Endothelial cell (in vitro differentiated cells): ENCODE results near the gene WWC1. TPM values are rescaled to one million over a fixed set of nuclear protein-coding genes. Genes with fewer than 3 reads are reported as not detected.

Experiments
- DNase-seq: peaks from one replicate; pipeline ENCODE4 v3.0.0; 2021; ENCODE audit warnings: low spot score
- H3K27ac Mint-ChIP-seq: one replicate; pipeline ENCODE4 v1.8.0; 2021; ENCODE audit warnings: mixed read lengths, inconsistent platforms; ENCODE audit not compliant: unreplicated experiment
- H3K27me3 Mint-ChIP-seq: one replicate; pipeline ENCODE4 v1.8.0; 2021; ENCODE audit warnings: mild to moderate bottlenecking, moderate library complexity, mixed read lengths, inconsistent platforms; ENCODE audit not compliant: unreplicated experiment
- H3K36me3 Mint-ChIP-seq: one replicate; pipeline ENCODE4 v1.8.0; 2021; ENCODE audit warnings: mild to moderate bottlenecking, low read depth, mixed read lengths, inconsistent platforms; ENCODE audit not compliant: unreplicated experiment
- H3K4me1 Mint-ChIP-seq: one replicate; pipeline ENCODE4 v1.8.0; 2021; ENCODE audit warnings: mild to moderate bottlenecking, mixed read lengths, inconsistent platforms; ENCODE audit not compliant: unreplicated experiment
- H3K4me3 Mint-ChIP-seq: one replicate; pipeline ENCODE4 v1.8.0; 2021; ENCODE audit warnings: mild to moderate bottlenecking, mixed read lengths, inconsistent platforms; ENCODE audit not compliant: unreplicated experiment
- H3K9me3 Mint-ChIP-seq: one replicate; pipeline ENCODE4 v1.8.0; 2021; ENCODE audit warnings: mixed read lengths, inconsistent platforms; ENCODE audit not compliant: unreplicated experiment
- CTCF ChIP-seq: fragments of 200-600 bp; sonication (generic); IDR thresholded peaks from one replicate; pipeline ENCODE4 v1.5.0; 2021; ENCODE audit warnings: antibody characterized with exemption; ENCODE audit not compliant: unreplicated experiment
- total RNA-seq: library from RNA; stranded (reverse); fragmentation: NEBNext Ultra II Directional; extraction: Animal tissue kit (Norgen Biotek cat#: 25700); gene quantifications from one replicate; pipeline ENCODE4 v1.2.1, GENCODE V29; 2021; ENCODE audit not compliant: unreplicated experiment

WWC1 gene
- total RNA-seq, 1 donor from 2014 or later, result 1.1 TPM

- Mint-ChIP-seq H3K4me3 (no peak overlapping the region), H3K9me3 (no peaks in the 10 kb centered on the region), H3K36me3 (no peaks in the 10 kb centered on the region), H3K27ac (no peak overlapping the region), H3K4me1 (peaks cover 4% of the 10 kb centered on the region), H3K27me3 (peaks cover 4% of the 10 kb centered on the region)
- DNase-seq, result no peak
- TF ChIP-seq CTCF, result no peak
These were observed 118.4 kb downstream of the WWC1 start for GRCh38 chr5:168409591-168410458.

GRCh38 chr5:168411871-168412270 is 120.4 kb downstream of the WWC1 start:
- no peak overlapping the region for H3K4me3 Mint-ChIP-seq
- H3K36me3 Mint-ChIP-seq, result no peaks in the 10 kb centered on the region
- no peak for TF ChIP-seq CTCF

DNA sequence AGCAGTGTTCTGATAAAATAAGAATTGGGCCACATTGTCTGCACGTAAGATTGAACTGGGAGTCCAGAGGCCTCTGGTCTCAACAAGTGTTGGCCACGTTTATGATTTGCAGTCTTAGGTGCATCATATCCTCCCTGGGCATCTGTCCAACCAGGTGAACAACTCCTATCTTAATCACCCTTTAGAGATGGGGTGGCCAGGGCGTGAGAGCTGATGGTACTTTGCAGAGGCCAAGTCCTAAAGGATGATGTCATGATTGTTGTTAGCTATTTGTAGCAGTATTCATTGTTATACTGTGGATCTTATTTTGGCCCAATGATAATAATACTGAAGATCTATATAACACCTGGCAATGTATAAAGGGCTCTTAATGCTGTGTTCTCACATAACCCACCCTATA is 121.6 kb downstream of the WWC1 start:
- Mint-ChIP-seq H3K27me3 (peaks cover 4% of the 10 kb centered on the region), H3K9me3 (no peaks in the 10 kb centered on the region), H3K27ac (no peak overlapping the region), H3K4me1 (peaks cover 4% of the 10 kb centered on the region), H3K4me3 (no peak overlapping the region), H3K36me3 (no peaks in the 10 kb centered on the region)
- no peak for TF ChIP-seq CTCF
- no peak for DNase-seq

More at GRCh38 chr5:168411871-168412270, 120.4 kb downstream of the WWC1 start:
- H3K27ac Mint-ChIP-seq, result no peak overlapping the region
- no peaks in the 10 kb centered on the region for H3K9me3 Mint-ChIP-seq
- H3K27me3 Mint-ChIP-seq, result peaks cover 4% of the 10 kb centered on the region
- no peak for DNase-seq
- H3K4me1 Mint-ChIP-seq, result no peaks in the 10 kb centered on the region

DNA sequence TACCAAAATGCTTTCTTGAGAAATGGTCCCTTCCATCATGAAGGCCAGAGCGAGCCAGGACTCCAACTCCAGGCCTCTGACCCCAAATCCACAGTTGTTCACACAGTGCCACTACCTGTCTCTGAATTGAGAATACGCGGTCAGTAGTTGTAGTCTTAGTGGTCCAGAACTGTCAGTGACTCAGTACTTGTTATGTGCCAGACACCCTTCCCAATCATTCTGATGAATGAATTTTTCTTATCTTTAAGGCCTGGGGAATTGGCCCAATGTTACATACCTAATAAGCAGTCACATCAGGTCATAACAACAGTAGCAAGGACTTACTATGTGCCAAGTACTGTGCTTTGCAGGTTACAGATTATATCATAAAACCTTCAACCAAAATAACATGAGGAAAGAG is 122.2 kb downstream of the WWC1 start:
- Mint-ChIP-seq H3K4me3 (no peak overlapping the region), H3K9me3 (no peaks in the 10 kb centered on the region), H3K4me1 (peaks cover 6% of the 10 kb centered on the region), H3K27me3 (peaks cover 4% of the 10 kb centered on the region), H3K36me3 (no peaks in the 10 kb centered on the region), H3K27ac (no peak overlapping the region)
- DNase-seq, result no peak
- TF ChIP-seq CTCF, result no peak

GRCh38 chr5:168415401-168415800 is 124.0 kb downstream of the WWC1 start:
- no peak for DNase-seq
- Mint-ChIP-seq H3K4me1 (peaks cover 6% of the 10 kb centered on the region), H3K27me3 (peaks cover 4% of the 10 kb centered on the region), H3K9me3 (no peaks in the 10 kb centered on the region), H3K4me3 (no peak overlapping the region), H3K36me3 (no peaks in the 10 kb centered on the region), H3K27ac (no peak overlapping the region)
- no peak for TF ChIP-seq CTCF
